ENCODE data around the gene CYP17A1. TPM values are rescaled to one million over a fixed set of nuclear protein-coding genes. Genes with fewer than 3 reads are reported as not detected.

CYP17A1 gene
- total RNA-seq, 3 donors from 2014 or later, result not detected

DNA sequence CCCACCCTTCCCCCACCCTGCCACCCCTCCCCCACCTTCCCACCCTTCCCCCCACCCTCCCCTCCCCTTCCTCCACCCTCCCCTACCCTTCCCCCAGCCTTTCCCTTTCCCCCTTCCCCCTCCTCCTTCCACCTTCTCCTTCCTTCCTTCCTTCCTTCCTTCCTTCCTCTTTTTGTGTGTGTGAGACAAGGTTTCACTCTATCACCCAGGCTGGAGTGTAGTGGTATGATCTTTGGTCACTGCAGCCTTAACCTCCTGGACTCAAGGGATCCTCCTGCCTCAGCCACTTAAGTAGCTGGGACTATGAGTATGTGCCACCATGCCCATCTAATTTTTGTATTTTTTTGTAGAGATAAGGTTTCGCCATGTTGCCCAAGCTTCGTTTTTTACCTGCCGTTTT, 35.2 kb downstream of the CYP17A1 start:
- H3K27me3 ChIP-seq, result no peaks in the 10 kb centered on the region
- peaks cover 16 to 24% of the 10 kb centered on the region in 2 donors for H3K4me1 ChIP-seq
- no peak overlapping the region for H3K4me3 ChIP-seq
- no peak for DNase-seq (ENCODE audit: low spot score in 2 of 2)
- H3K27ac ChIP-seq, result peak overlapping the region; percentile 80 to 92
- no peaks in the 10 kb centered on the region for H3K36me3 ChIP-seq
- TF ChIP-seq POLR2A (IDR thresholded peaks at IDR 0.05) (no peak), CTCF (IDR thresholded peaks at IDR 0.05) (no peak), POLR2AphosphoS5 (IDR thresholded peaks at IDR 0.05) (no peak)
- no peaks in the 10 kb centered on the region for H3K9me3 ChIP-seq
- intact Hi-C loops (cut with DNase I; ENCODE audit: low total_unique reads), result no loop called here

GRCh38 chr10:102801496-102801895, 35.7 kb downstream of the CYP17A1 start:
- Histone ChIP-seq H3K4me1 (peaks cover 16 to 24% of the 10 kb centered on the region in 2 donors), H3K27me3 (no peaks in the 10 kb centered on the region), H3K4me3 (no peak overlapping the region), H3K27ac (peak overlapping the region; percentile 80 to 92), H3K36me3 (no peaks in the 10 kb centered on the region), H3K9me3 (no peaks in the 10 kb centered on the region)
- no peak for TF ChIP-seq CTCF (IDR thresholded peaks at IDR 0.05)
- no peak for TF ChIP-seq POLR2A (IDR thresholded peaks at IDR 0.05)
- no peak for TF ChIP-seq POLR2AphosphoS5 (IDR thresholded peaks at IDR 0.05)
- no peak for DNase-seq (ENCODE audit: low spot score in 2 of 2)
- intact Hi-C loops (cut with DNase I; ENCODE audit: low total_unique reads), result no loop called here

- intact Hi-C loops (cut with DNase I; ENCODE audit: low total_unique reads), result no loop called here
- peak overlapping the region; percentile 80 to 92 for H3K27ac ChIP-seq
- H3K4me1 ChIP-seq, result peaks cover 21 to 27% of the 10 kb centered on the region in 2 donors
- H3K9me3 ChIP-seq, result no peaks in the 10 kb centered on the region
- no peak for DNase-seq (ENCODE audit: low spot score in 2 of 2)
- H3K4me3 ChIP-seq, result peak overlapping the region in 1 of 3 donors; percentile 26
- H3K36me3 ChIP-seq, result no peaks in the 10 kb centered on the region
- TF ChIP-seq POLR2AphosphoS5 (IDR thresholded peaks at IDR 0.05) (peak in 1 of 3 donors; percentile 25), POLR2A (IDR thresholded peaks at IDR 0.05) (no peak)
- H3K27me3 ChIP-seq, result no peaks in the 10 kb centered on the region
Observed at GRCh38 chr10:102800611-102801335, 36.4 kb downstream of the CYP17A1 start.

DNA sequence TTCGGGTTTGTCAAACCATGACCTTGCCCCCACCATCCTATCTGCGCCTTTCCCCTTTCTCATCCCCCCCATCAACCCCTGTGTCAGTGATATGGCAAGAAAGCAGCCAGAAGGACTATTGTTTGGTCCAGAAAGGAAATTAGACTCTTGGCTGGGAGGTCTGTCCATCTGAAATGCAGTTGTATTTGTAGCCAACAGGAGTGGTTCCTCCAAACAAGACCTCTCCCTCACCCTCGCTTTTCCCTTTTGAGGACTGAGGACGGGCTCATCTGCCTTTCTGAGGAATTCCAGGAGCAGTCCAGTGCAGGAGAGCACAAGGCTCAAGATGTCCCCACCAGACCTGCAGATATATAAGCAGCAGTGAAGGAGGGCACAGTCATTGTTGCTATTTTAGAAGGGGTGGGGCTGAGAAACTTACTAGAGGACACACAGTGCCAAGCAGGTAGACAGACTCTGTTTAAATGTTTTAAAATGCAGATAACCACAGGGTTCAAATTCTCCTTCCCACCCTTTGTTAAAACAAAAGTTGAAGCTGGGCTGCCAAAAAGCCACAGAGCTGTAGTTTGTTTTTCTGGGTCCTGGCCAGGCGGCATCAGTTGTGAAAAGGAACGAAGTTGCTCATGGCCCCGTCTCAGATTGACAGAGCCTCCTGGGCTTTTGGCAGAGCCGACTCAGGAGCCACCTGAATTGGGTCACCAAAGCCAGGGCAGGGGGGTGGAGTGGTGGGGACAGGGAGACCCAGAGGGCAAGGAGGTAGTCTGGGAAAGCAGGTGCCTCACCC, 37.3 kb downstream of the CYP17A1 start:
- Histone ChIP-seq H3K4me1 (peaks cover 23 to 27% of the 10 kb centered on the region in 2 donors), H3K27ac (peak overlapping the region; percentile 80 to 92), H3K36me3 (no peaks in the 10 kb centered on the region), H3K9me3 (no peaks in the 10 kb centered on the region), H3K4me3 (peak overlapping the region in 1 of 3 donors; percentile 26), H3K27me3 (no peaks in the 10 kb centered on the region)
- TF ChIP-seq POLR2AphosphoS5 (IDR thresholded peaks at IDR 0.05) (no peak), POLR2A (IDR thresholded peaks at IDR 0.05) (no peak), CTCF (IDR thresholded peaks at IDR 0.05) (no peak)
- intact Hi-C loops (cut with DNase I; ENCODE audit: low total_unique reads), result no loop called here
- DNase-seq (ENCODE audit: low spot score in 2 of 2), result peak in 1 of 2 donors; percentile 77

GRCh38 chr10:102796407-102797176, 40.6 kb downstream of the CYP17A1 start:
- no peak for TF ChIP-seq CTCF (IDR thresholded peaks at IDR 0.05)
- peak; percentile 17 to 70 (median 28) for TF ChIP-seq POLR2AphosphoS5 (IDR thresholded peaks at IDR 0.05)
- Histone ChIP-seq H3K27me3 (no peaks in the 10 kb centered on the region), H3K4me3 (peak overlapping the region in 1 of 3 donors; percentile 26), H3K27ac (peak overlapping the region; percentile 71 to 80), H3K4me1 (peaks cover 19 to 22% of the 10 kb centered on the region in 2 donors), H3K36me3 (no peaks in the 10 kb centered on the region), H3K9me3 (no peaks in the 10 kb centered on the region)
- peak; percentile 73 to 79 for DNase-seq (ENCODE audit: low spot score in 2 of 2)
- intact Hi-C loops (cut with DNase I; ENCODE audit: low total_unique reads), result no loop called here

All from breast epithelium (tissue), 4 donors.